ENCODE measurements around the gene UNC5A.

GRCh38 chr5:176877793-176878331 is 67.5 kb downstream of the UNC5A start:
- TF ChIP-seq POLR2A (IDR thresholded peaks at IDR 0.05): no peak
- no peak for TF ChIP-seq CTCF (IDR thresholded peaks at IDR 0.05)
